ENCODE results near the gene AQP7.

DNA sequence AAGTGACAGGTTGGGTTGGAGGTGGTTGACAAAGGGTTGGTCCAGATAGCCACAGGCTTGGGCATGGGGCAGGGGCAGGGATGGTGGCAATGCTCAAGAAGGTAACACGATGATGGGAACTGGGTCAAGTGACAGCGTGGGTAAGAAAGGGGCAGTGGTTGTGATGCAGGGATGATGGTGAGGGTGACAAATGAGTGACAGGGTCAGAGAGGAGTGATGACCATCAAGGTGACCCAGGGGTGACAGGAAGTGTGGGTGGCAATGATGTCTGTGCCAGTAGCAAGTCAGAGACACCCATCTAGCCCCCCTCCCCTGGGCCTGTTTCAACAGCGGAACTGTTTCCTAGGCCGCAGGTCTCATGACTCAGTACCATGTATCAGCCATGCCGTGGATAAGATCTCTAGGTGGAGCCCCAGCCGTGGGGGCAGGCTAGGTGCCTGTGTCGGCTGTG lies 24.5 kb upstream of the AQP7 start:
- TF ChIP-seq, protein P1, sequence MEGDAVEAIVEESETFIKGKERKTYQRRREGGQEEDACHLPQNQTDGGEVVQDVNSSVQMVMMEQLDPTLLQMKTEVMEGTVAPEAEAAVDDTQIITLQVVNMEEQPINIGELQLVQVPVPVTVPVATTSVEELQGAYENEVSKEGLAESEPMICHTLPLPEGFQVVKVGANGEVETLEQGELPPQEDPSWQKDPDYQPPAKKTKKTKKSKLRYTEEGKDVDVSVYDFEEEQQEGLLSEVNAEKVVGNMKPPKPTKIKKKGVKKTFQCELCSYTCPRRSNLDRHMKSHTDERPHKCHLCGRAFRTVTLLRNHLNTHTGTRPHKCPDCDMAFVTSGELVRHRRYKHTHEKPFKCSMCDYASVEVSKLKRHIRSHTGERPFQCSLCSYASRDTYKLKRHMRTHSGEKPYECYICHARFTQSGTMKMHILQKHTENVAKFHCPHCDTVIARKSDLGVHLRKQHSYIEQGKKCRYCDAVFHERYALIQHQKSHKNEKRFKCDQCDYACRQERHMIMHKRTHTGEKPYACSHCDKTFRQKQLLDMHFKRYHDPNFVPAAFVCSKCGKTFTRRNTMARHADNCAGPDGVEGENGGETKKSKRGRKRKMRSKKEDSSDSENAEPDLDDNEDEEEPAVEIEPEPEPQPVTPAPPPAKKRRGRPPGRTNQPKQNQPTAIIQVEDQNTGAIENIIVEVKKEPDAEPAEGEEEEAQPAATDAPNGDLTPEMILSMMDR (conservative IDR thresholded peaks at IDR 0.05 in 1 of 2, IDR thresholded peaks at IDR 0.05 in 1 of 2; ENCODE audit: low read depth in 1 of 2, low read length in 2 of 2), result no peak
- TF ChIP-seq EZH2 (IDR thresholded peaks at IDR 0.05; ENCODE audit: low read length, missing control alignments), result no peak
